ENCODE measurements around the gene TCF7L2.

Gene TCF7L2

DNA sequence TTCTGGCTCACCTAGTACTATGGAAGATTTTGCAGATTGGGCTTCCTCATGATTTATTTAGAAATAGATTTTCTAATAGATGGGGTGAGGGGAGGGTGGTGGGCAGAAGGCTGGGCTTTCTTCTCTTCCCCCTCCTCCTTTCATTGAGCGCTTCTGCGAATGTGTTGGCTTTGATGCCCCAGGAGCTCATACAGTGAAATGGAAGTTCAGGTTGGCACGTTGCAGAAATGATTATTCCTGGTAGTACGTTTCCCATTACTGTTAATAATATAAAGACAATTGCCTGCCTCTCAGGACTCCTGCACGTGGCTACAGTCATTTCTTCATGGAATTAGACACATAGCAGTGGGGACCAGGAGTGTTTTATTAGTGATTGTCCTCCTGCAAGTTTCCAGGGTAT lies 39.8 kb downstream of the TCF7L2 start:
- no peak overlapping the region for H3K4me3 ChIP-seq
- peaks cover 98% of the 10 kb centered on the region for H4K20me1 ChIP-seq
- H3K27me3 ChIP-seq = no peaks in the 10 kb centered on the region
- no peaks in the 10 kb centered on the region for H3K9me3 ChIP-seq
- H3K27ac ChIP-seq = no peak overlapping the region
- peaks cover 40% of the 10 kb centered on the region for H3K4me1 ChIP-seq
- peaks cover 57% of the 10 kb centered on the region for H3K36me3 ChIP-seq
- H3K9ac ChIP-seq = no peak overlapping the region
- no peak overlapping the region for H3K4me2 ChIP-seq
- no peak for TF ChIP-seq Cebpa-rat (IDR thresholded peaks at IDR 0.05)

GRCh38 chr10:112990271-112990670 lies 40.2 kb downstream of the TCF7L2 start:
- Histone ChIP-seq H3K4me3 (no peak overlapping the region), H4K20me1 (peaks cover 98% of the 10 kb centered on the region), H3K27ac (no peak overlapping the region), H3K27me3 (no peaks in the 10 kb centered on the region), H3K4me1 (peaks cover 36% of the 10 kb centered on the region), H3K9ac (no peak overlapping the region), H3K36me3 (peaks cover 61% of the 10 kb centered on the region), H3K9me3 (no peaks in the 10 kb centered on the region), H3K4me2 (no peak overlapping the region)
- no peak for TF ChIP-seq Cebpa-rat (IDR thresholded peaks at IDR 0.05)

DNA sequence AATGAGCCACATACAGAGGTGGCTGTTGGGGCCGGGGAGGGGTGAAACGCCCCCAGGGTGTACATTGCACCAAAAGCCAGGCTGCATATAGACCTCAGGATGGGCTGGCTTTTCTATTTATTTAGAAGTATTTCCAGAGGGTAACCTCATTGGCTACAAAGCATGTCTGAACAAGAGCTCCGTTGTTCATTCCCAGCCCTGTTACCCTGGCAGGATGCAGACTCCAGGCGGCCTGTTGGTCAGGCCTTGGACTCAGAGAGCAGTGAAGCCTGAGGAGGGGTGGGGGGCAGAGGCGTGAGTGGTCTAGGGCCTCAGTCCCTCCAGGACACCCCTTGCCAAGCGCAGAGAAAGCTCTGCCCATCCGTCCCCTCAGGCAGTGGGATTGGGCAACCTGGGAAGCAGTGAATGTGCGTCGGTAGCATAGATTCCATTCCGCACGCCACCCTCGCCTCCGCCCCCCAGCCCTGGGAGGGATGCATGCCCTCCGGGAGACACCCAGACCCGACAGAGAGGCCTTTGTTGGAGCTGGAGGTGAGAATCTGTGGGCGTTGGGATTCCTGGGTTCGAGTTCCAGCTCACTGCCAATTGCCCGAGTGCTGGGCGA lies 41.9 kb downstream of the TCF7L2 start:
- Histone ChIP-seq H3K4me2 (no peak overlapping the region), H3K4me3 (no peak overlapping the region), H3K9ac (no peak overlapping the region), H4K20me1 (peaks cover 98% of the 10 kb centered on the region), H3K9me3 (no peaks in the 10 kb centered on the region), H3K4me1 (peaks cover 37% of the 10 kb centered on the region), H3K27ac (no peak overlapping the region), H3K36me3 (peaks cover 61% of the 10 kb centered on the region), H3K27me3 (no peaks in the 10 kb centered on the region)
- TF ChIP-seq Cebpa-rat (IDR thresholded peaks at IDR 0.05) = no peak

GRCh38 chr10:112996462-112996861 lies 46.4 kb downstream of the TCF7L2 start:
- H3K36me3 ChIP-seq = peaks cover 48% of the 10 kb centered on the region
- no peak overlapping the region for H3K27ac ChIP-seq
- H4K20me1 ChIP-seq = peaks cover 98% of the 10 kb centered on the region
- H3K4me1 ChIP-seq = peaks cover 19% of the 10 kb centered on the region
- no peaks in the 10 kb centered on the region for H3K27me3 ChIP-seq
- TF ChIP-seq Cebpa-rat (IDR thresholded peaks at IDR 0.05) = no peak
- no peak overlapping the region for H3K9ac ChIP-seq
- peak overlapping the region; percentile 54 for H3K4me2 ChIP-seq
- H3K9me3 ChIP-seq = no peaks in the 10 kb centered on the region
- H3K4me3 ChIP-seq = no peak overlapping the region

GRCh38 chr10:112999102-112999501 lies 49.1 kb downstream of the TCF7L2 start:
- no peak overlapping the region for H3K27ac ChIP-seq
- peaks cover 46% of the 10 kb centered on the region for H3K4me1 ChIP-seq
- no peaks in the 10 kb centered on the region for H3K9me3 ChIP-seq
- peaks cover 100% of the 10 kb centered on the region for H4K20me1 ChIP-seq
- no peak overlapping the region for H3K9ac ChIP-seq
- no peak overlapping the region for H3K4me3 ChIP-seq
- H3K27me3 ChIP-seq = no peaks in the 10 kb centered on the region
- H3K36me3 ChIP-seq = peaks cover 34% of the 10 kb centered on the region
- no peak for TF ChIP-seq Cebpa-rat (IDR thresholded peaks at IDR 0.05)
- H3K4me2 ChIP-seq = no peak overlapping the region

GRCh38 chr10:113000442-113000841 lies 50.4 kb downstream of the TCF7L2 start:
- Histone ChIP-seq H3K27me3 (no peaks in the 10 kb centered on the region), H3K9ac (no peak overlapping the region), H3K36me3 (peaks cover 35% of the 10 kb centered on the region), H3K27ac (no peak overlapping the region), H3K9me3 (no peaks in the 10 kb centered on the region; the same call in 1 of the 2 replicates), H3K4me3 (no peak overlapping the region), H3K4me2 (no peak overlapping the region), H3K4me1 (peaks cover 45% of the 10 kb centered on the region), H4K20me1 (peaks cover 100% of the 10 kb centered on the region)
- TF ChIP-seq Cebpa-rat (IDR thresholded peaks at IDR 0.05) = no peak

- H3K4me2 ChIP-seq = no peak overlapping the region
Measured at GRCh38 chr10:113000876-113001598, 51.0 kb downstream of the TCF7L2 start.

DNA sequence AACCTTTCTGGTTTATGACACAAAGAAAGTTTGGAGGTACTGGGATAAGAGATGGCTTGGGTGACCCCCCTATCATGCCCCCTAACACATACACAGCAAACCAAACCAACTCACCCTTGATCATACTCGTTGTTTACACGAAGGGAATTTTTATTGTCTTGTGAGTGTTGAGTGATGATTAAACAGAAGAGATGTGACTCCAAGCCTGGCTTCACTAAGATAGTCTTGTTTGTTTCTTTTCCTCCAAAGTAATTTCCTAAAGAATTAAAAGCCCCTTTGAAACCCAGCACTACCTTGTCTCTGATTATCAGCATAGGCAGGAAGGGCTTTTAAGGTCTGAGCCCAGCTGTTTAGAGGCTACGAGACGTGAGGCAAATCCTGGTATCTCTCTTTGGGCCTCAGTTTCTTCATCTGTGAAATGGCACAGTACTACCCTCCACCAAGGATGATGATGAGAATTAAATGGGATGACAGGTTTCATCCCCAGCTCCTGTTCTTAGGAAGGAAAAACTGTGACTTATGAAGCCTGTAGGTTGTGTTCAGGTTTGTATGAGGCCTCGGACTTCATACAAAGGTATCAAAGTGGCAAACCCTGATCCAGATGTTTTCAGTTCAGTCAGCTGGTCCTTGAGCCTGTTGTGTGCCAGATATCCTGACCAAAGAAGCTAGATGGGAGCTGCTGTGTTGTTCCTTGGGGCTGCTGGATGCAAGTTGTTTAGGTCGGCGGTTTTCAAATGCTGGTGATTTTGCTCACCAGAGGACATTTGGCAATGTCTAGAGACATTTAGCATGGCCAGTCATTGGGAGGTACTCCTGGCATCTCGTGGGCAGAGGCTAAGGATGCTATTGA lies 51.8 kb downstream of the TCF7L2 start:
- 0 out of 2 replicates have a peak overlapping the region, but pooled peaks have one; percentile 32 for H3K9ac ChIP-seq
- no peaks in the 10 kb centered on the region; the same call in 1 of the 2 replicates for H3K9me3 ChIP-seq
- H3K36me3 ChIP-seq = peaks cover 33% of the 10 kb centered on the region
- H3K4me2 ChIP-seq = peak overlapping the region; percentile 67
- TF ChIP-seq Cebpa-rat (IDR thresholded peaks at IDR 0.05) = no peak
- H3K27ac ChIP-seq = 0 out of 2 replicates have a peak overlapping the region, but pooled peaks have one; percentile 0
- H3K27me3 ChIP-seq = no peaks in the 10 kb centered on the region
- H3K4me3 ChIP-seq = no peak overlapping the region
- H4K20me1 ChIP-seq = peaks cover 100% of the 10 kb centered on the region
- H3K4me1 ChIP-seq = peaks cover 39% of the 10 kb centered on the region

More at GRCh38 chr10:113000876-113001598, 51.0 kb downstream of the TCF7L2 start:
- Histone ChIP-seq H3K4me3 (no peak overlapping the region), H3K27ac (no peak overlapping the region), H4K20me1 (peaks cover 100% of the 10 kb centered on the region), H3K9me3 (no peaks in the 10 kb centered on the region; the same call in 1 of the 2 replicates), H3K9ac (no peak overlapping the region), H3K36me3 (peaks cover 33% of the 10 kb centered on the region), H3K4me1 (peaks cover 39% of the 10 kb centered on the region), H3K27me3 (no peaks in the 10 kb centered on the region)
- no peak for TF ChIP-seq Cebpa-rat (IDR thresholded peaks at IDR 0.05)

GRCh38 chr10:113002449-113002777 lies 52.4 kb downstream of the TCF7L2 start:
- Histone ChIP-seq H3K27me3 (no peaks in the 10 kb centered on the region), H3K27ac (0 out of 2 replicates have a peak overlapping the region, but pooled peaks have one; percentile 0), H3K4me2 (peak overlapping the region; percentile 67), H3K36me3 (peaks cover 30% of the 10 kb centered on the region), H3K4me3 (no peak overlapping the region), H3K9ac (0 out of 2 replicates have a peak overlapping the region, but pooled peaks have one; percentile 32), H4K20me1 (peaks cover 100% of the 10 kb centered on the region), H3K4me1 (peaks cover 44% of the 10 kb centered on the region), H3K9me3 (no peaks in the 10 kb centered on the region; the same call in 1 of the 2 replicates)
- TF ChIP-seq Cebpa-rat (IDR thresholded peaks at IDR 0.05) = no peak

All from BLaER1 (cell line).